Hematopoietic multipotent progenitor cell (in vitro differentiated cells): ENCODE data around the gene MKRN2. TPM values are rescaled to one million over a fixed set of nuclear protein-coding genes. Genes with fewer than 3 reads are reported as not detected.
"Not testable (repeated sequence)": the region's sequence is repeated elsewhere in the genome, so short reads cannot be mapped to it uniquely, and the experiment has no call there.

ENCODE experiments used
- DNase-seq, 3 donors: peaks; one replicate each; pipeline ENCODE4 v3.0.0-alpha.2; 2011 to 2015; ENCODE audit warnings: low read depth in 2 of 3, low spot score in 2 of 3
- total RNA-seq: library from RNA; depleted of rRNA; stranded (reverse); fragments of >200 nt; gene quantifications from one replicate; pipeline ENCODE4 v1.2.3, GENCODE V29; 2012

The MKRN2 gene
- total RNA-seq = 38.8 TPM

GRCh38 chr3:12556690-12557472 lies at the start of gene MKRN2:
MKRN2 (plus strand) TSS chr3:12557087; CDS start chr3:12557151, 64 bp downstream.
- DNase-seq = peak; percentile 76 to 87 (median 85)

- DNase-seq = no peak
These were observed 49.2 kb upstream of the MKRN2 start for GRCh38 chr3:12507591-12508281.

GRCh38 chr3:12508291-12508700 lies 48.6 kb upstream of the MKRN2 start:
- DNase-seq = no peak

GRCh38 chr3:12509466-12509865 lies 47.4 kb upstream of the MKRN2 start:
- no peak for DNase-seq

- DNase-seq = no peak
These were observed 44.3 kb upstream of the MKRN2 start for GRCh38 chr3:12512534-12513118.

GRCh38 chr3:12513694-12514446 lies 43.0 kb upstream of the MKRN2 start:
- DNase-seq = no peak

GRCh38 chr3:12515631-12516030 lies 41.3 kb upstream of the MKRN2 start:
- DNase-seq = no peak

- no peak for DNase-seq
These were observed 40.0 kb upstream of the MKRN2 start for GRCh38 chr3:12516873-12517272.

- no peak for DNase-seq
These were observed 38.4 kb upstream of the MKRN2 start for GRCh38 chr3:12518261-12519028.

- DNase-seq = no peak
These were observed 35.9 kb upstream of the MKRN2 start for GRCh38 chr3:12521010-12521409.

GRCh38 chr3:12522721-12523120 lies 34.2 kb upstream of the MKRN2 start:
- DNase-seq = no peak

GRCh38 chr3:12527757-12528143 lies 29.1 kb upstream of the MKRN2 start:
- DNase-seq = no peak

GRCh38 chr3:12532182-12532581 lies 24.7 kb upstream of the MKRN2 start:
- no peak for DNase-seq

GRCh38 chr3:12536423-12536822 lies 20.5 kb upstream of the MKRN2 start:
- no peak for DNase-seq

- DNase-seq = no peak
These were observed 15.3 kb upstream of the MKRN2 start for GRCh38 chr3:12541625-12542024.

- DNase-seq = not testable (repeated sequence)
These were observed 13.4 kb upstream of the MKRN2 start for GRCh38 chr3:12543497-12543896.

- no peak for DNase-seq
These were observed 12.0 kb upstream of the MKRN2 start for GRCh38 chr3:12544652-12545472.

GRCh38 chr3:12545473-12545791 lies 11.5 kb upstream of the MKRN2 start, which contains the start of gene MKRN2OS:
MKRN2OS (minus strand) TSS chr3:12545499; CDS start chr3:12545464, 35 bp downstream.
- no peak for DNase-seq

GRCh38 chr3:12549971-12550760 lies 6.7 kb upstream of the MKRN2 start:
- DNase-seq = no peak
